BE2C (cell line): Measurements from ENCODE around the gene PGPEP1.

ENCODE experiments used
- DNase-seq: peaks from one replicate; pipeline ENCODE4 v3.0.0-alpha.2; 2020
- H3K27me3 ChIP-seq: fragments of 250-450 bp; sonication (Bioruptor Pico); 2 replicates; pipeline ENCODE4 v1.5.1; 2020; ENCODE audit warnings: mild to moderate bottlenecking
- H3K36me3 ChIP-seq: fragments of 250-450 bp; sonication (Bioruptor Pico); 2 replicates; pipeline ENCODE4 v1.5.1; 2020; ENCODE audit warnings: mild to moderate bottlenecking
- H3K4me1 ChIP-seq: fragments of 250-450 bp; sonication (Bioruptor Pico); 2 replicates; pipeline ENCODE4 v1.5.1; 2020
- H3K4me3 ChIP-seq: 2 replicates; pipeline ENCODE4 v1.5.1; 2011; ENCODE audit warnings: low read depth, low read length
- H3K9me3 ChIP-seq: fragments of 250-450 bp; sonication (Bioruptor Pico); 2 replicates; pipeline ENCODE4 v1.5.1; 2020
- TF ChIP-seq, protein P1 (sequence below): IDR thresholded peaks from 2 replicates; pipeline ENCODE4 v1.5.1; 2012; ENCODE audit warnings: mild to moderate bottlenecking, low read depth, low read length

PGPEP1 gene

GRCh38 chr19:18306888-18307260 lies 33.5 kb upstream of the PGPEP1 start:
- peaks cover 56% of the 10 kb centered on the region for H3K36me3 ChIP-seq
- H3K4me3 ChIP-seq, result no peak overlapping the region
- H3K9me3 ChIP-seq, result no peaks in the 10 kb centered on the region
- peaks cover 24% of the 10 kb centered on the region for H3K4me1 ChIP-seq
- TF ChIP-seq, protein P1, sequence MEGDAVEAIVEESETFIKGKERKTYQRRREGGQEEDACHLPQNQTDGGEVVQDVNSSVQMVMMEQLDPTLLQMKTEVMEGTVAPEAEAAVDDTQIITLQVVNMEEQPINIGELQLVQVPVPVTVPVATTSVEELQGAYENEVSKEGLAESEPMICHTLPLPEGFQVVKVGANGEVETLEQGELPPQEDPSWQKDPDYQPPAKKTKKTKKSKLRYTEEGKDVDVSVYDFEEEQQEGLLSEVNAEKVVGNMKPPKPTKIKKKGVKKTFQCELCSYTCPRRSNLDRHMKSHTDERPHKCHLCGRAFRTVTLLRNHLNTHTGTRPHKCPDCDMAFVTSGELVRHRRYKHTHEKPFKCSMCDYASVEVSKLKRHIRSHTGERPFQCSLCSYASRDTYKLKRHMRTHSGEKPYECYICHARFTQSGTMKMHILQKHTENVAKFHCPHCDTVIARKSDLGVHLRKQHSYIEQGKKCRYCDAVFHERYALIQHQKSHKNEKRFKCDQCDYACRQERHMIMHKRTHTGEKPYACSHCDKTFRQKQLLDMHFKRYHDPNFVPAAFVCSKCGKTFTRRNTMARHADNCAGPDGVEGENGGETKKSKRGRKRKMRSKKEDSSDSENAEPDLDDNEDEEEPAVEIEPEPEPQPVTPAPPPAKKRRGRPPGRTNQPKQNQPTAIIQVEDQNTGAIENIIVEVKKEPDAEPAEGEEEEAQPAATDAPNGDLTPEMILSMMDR, result no peak
- DNase-seq, result no peak
- no peaks in the 10 kb centered on the region for H3K27me3 ChIP-seq

GRCh38 chr19:18307271-18307681 lies 33.1 kb upstream of the PGPEP1 start:
- H3K4me1 ChIP-seq, result peaks cover 24% of the 10 kb centered on the region
- H3K36me3 ChIP-seq, result peaks cover 60% of the 10 kb centered on the region
- no peaks in the 10 kb centered on the region for H3K9me3 ChIP-seq
- H3K4me3 ChIP-seq, result no peak overlapping the region
- H3K27me3 ChIP-seq, result no peaks in the 10 kb centered on the region
- TF ChIP-seq, protein P1, result no peak
- no peak for DNase-seq

DNA sequence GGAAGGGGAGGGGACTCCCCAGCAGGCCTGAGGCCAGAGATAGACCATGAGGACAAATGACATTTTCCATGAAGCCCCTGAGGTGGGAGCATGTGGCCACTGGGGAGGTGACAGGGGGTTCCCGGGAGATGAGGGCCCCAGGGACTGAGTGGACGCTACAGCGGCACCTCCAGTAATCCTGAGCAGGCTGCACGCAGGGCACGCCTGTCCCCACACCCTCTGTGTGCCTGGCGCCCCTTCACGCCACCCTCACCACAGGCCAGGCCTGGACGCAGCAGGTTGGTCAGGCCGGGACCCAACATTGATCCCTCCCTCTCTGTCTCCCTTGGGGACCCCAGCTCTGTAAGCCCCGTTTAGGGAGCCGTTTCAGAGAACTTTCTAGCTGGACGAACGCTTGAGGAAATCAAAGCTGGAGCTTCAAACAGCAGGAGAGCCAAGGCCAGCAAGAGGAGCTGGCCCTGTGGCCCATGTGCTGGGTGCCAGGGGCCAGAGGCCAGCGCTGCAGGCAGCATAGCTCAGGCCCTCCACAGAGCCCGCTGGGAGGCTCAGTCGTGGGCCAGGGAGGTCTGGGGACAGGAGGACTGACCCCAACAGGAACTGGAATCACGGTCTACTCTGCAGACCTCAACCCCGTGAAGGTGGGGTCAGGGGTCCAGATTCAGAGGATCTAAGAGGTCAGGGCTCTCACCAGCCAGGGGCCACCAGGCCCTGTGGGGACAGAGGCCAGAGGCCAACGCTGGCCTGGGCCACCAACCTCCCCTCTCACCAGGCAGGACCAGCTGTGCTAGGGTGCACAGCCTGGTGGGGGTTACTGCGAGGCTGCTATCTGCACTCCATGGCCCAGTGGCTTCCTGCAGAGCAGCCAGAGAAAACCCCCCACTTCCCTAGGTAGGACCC lies 32.1 kb upstream of the PGPEP1 start:
- H3K9me3 ChIP-seq, result no peaks in the 10 kb centered on the region
- peaks cover 70% of the 10 kb centered on the region for H3K36me3 ChIP-seq
- peaks cover 22% of the 10 kb centered on the region for H3K4me1 ChIP-seq
- H3K27me3 ChIP-seq, result no peaks in the 10 kb centered on the region
- DNase-seq, result no peak
- TF ChIP-seq, protein P1, result no peak
- no peak overlapping the region for H3K4me3 ChIP-seq

DNA sequence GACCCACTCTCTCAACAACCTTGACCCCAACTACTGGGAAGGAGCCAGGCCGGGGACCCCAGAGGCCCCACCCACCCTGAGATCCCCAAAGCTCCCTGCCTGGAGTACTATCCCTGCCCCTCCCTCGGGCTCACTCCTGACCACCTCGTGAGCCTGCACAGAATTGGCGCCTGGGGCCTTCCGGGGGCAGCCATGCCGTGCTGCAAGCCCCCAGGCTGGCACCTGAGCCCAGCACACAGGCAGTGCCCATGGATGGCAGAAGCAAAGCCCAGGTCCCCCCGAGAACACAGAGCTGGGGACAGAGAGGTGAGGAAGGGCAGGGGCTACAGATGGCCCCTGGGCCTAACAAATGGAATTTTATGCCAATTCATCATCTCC lies 31.5 kb upstream of the PGPEP1 start:
- H3K27me3 ChIP-seq, result no peaks in the 10 kb centered on the region
- no peak for DNase-seq
- H3K4me1 ChIP-seq, result peaks cover 16% of the 10 kb centered on the region
- TF ChIP-seq, protein P1, result no peak
- no peak overlapping the region for H3K4me3 ChIP-seq
- no peaks in the 10 kb centered on the region for H3K9me3 ChIP-seq
- H3K36me3 ChIP-seq, result peaks cover 77% of the 10 kb centered on the region

DNA sequence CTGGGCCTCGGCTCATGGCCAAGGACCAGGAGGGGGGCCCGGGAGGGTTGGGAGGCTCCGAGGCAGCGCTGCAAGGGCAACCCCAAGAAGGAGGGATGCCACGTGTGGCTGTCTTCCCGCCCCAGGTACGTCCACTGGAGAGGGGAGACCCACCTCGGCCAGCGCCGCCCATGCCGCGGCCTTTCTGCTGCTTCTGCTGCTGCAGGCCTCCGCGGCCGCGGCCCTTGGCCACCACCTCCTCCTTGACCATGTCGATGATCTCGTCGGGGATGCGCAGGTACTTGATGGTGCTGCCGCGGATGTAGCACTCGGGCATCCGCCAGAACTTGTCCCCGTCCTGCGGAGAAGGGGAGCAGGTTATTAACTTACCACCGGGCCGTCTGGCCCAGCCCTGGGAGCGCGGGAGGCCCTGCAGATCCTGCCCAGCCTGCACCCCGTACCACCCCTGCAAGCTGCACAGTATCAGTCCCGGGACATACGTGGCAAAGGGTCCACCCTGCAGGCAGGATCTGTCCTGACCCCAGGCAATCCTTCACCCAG lies 30.8 kb upstream of the PGPEP1 start:
- Histone ChIP-seq H3K27me3 (no peaks in the 10 kb centered on the region), H3K9me3 (no peaks in the 10 kb centered on the region), H3K4me3 (no peak overlapping the region), H3K4me1 (peaks cover 9% of the 10 kb centered on the region), H3K36me3 (peaks cover 83% of the 10 kb centered on the region)
- TF ChIP-seq, protein P1, result no peak
- no peak for DNase-seq
